ENCODE data around the gene ADAP1.

GRCh38 chr7:898855-899681, 55.4 kb downstream of the ADAP1 start:
- no peak for TF ChIP-seq POLR2A (IDR thresholded peaks at IDR 0.05; ENCODE audit: low read depth, low read length)
- no peak for TF ChIP-seq TAF1 (IDR thresholded peaks at IDR 0.05; ENCODE audit: borderline replicate concordance, low read depth, low read length)
